Measurements from ENCODE around the gene ZNF761. TPM values are rescaled to one million over a fixed set of nuclear protein-coding genes. Genes with fewer than 3 reads are reported as not detected.
"Not testable (repeated sequence)": the region's sequence is repeated elsewhere in the genome, so short reads cannot be mapped to it uniquely, and the experiment has no call there.

Gene ZNF761
- total RNA-seq, 2 experiments from 2014 or later: 10.5 to 11.4 TPM

GRCh38 chr19:53485046-53486004, 53.5 kb downstream of the ZNF761 start:
- no peak overlapping the region for H3K4me3 Mint-ChIP-seq
- no peak for ATAC-seq
- CTCF ChIA-PET: no interaction called here
- POLR2A ChIA-PET: no interaction called here
- H3K27ac Mint-ChIP-seq: no peak overlapping the region
- no peaks in the 10 kb centered on the region for H3K4me1 Mint-ChIP-seq
- no peaks in the 10 kb centered on the region for H3K27me3 Mint-ChIP-seq
- peaks cover 49% of the 10 kb centered on the region for H3K9me3 Mint-ChIP-seq (ENCODE audit: low read depth)
- no peak for DNase-seq
- peaks cover 87% of the 10 kb centered on the region for H3K36me3 Mint-ChIP-seq (ENCODE audit: low read depth)
- intact Hi-C loops (cut with DNase I, micrococcal nuclease): no loop called here

GRCh38 chr19:53492153-53492552, 60.4 kb downstream of the ZNF761 start:
- no peak for ATAC-seq

GRCh38 chr19:53497311-53498023, 65.7 kb downstream of the ZNF761 start:
- peaks cover 44% of the 10 kb centered on the region for H3K9me3 Mint-ChIP-seq (ENCODE audit: low read depth)
- CTCF ChIA-PET; DNase-seq; H3K4me1 Mint-ChIP-seq; POLR2A ChIA-PET; H3K27ac Mint-ChIP-seq; intact Hi-C loops (cut with DNase I, micrococcal nuclease); H3K4me3 Mint-ChIP-seq; H3K27me3 Mint-ChIP-seq; ATAC-seq: not testable (repeated sequence)
- peaks cover 24% of the 10 kb centered on the region for H3K36me3 Mint-ChIP-seq (ENCODE audit: low read depth)

More at GRCh38 chr19:53492153-53492552, 60.4 kb downstream of the ZNF761 start:
- Mint-ChIP-seq H3K27me3 (no peaks in the 10 kb centered on the region), H3K4me3 (no peak overlapping the region), H3K9me3 (ENCODE audit: low read depth) (peaks cover 62% of the 10 kb centered on the region), H3K27ac (no peak overlapping the region), H3K4me1 (no peaks in the 10 kb centered on the region), H3K36me3 (ENCODE audit: low read depth) (peaks cover 75% of the 10 kb centered on the region)
- CTCF ChIA-PET: no interaction called here
- intact Hi-C loops (cut with DNase I, micrococcal nuclease): no loop called here
- no peak for DNase-seq
- POLR2A ChIA-PET: no interaction called here

- POLR2A ChIA-PET, ATAC-seq: not testable (repeated sequence)
Observed at GRCh38 chr19:53498024-53498395, 66.2 kb downstream of the ZNF761 start.

GRCh38 chr19:53503151-53503550, 71.4 kb downstream of the ZNF761 start:
- DNase-seq; intact Hi-C loops (cut with DNase I, micrococcal nuclease); H3K4me1 Mint-ChIP-seq; ATAC-seq; H3K27ac Mint-ChIP-seq; CTCF ChIA-PET; POLR2A ChIA-PET; H3K4me3 Mint-ChIP-seq; H3K36me3 Mint-ChIP-seq (ENCODE audit: low read depth): not testable (repeated sequence)
- peaks cover 13% of the 10 kb centered on the region for H3K9me3 Mint-ChIP-seq (ENCODE audit: low read depth)
- peaks cover 22% of the 10 kb centered on the region for H3K27me3 Mint-ChIP-seq

More at GRCh38 chr19:53498024-53498395, 66.2 kb downstream of the ZNF761 start:
- H3K4me3 Mint-ChIP-seq; CTCF ChIA-PET; H3K27me3 Mint-ChIP-seq; H3K27ac Mint-ChIP-seq; H3K4me1 Mint-ChIP-seq; DNase-seq; intact Hi-C loops (cut with DNase I, micrococcal nuclease): not testable (repeated sequence)
- Mint-ChIP-seq H3K36me3 (ENCODE audit: low read depth) (peaks cover 18% of the 10 kb centered on the region), H3K9me3 (ENCODE audit: low read depth) (peaks cover 39% of the 10 kb centered on the region)

- POLR2A ChIA-PET; H3K27ac Mint-ChIP-seq; ATAC-seq; H3K36me3 Mint-ChIP-seq (ENCODE audit: low read depth); H3K9me3 Mint-ChIP-seq (ENCODE audit: low read depth); DNase-seq; CTCF ChIA-PET; H3K4me3 Mint-ChIP-seq; H3K4me1 Mint-ChIP-seq: not testable (repeated sequence)
- intact Hi-C loops (cut with DNase I, micrococcal nuclease): loop anchor here in 1 of 2 experiments (1.0 kb wide), 1 partner anchor 242 kb away; no protein-coding TSS in a partner anchor
- H3K27me3 Mint-ChIP-seq: peaks cover 24% of the 10 kb centered on the region
Observed at GRCh38 chr19:53503671-53504364, 72.0 kb downstream of the ZNF761 start.

- intact Hi-C loops (cut with DNase I, micrococcal nuclease): loop anchor here in 1 of 2 experiments (1.0 kb wide), 1 partner anchor 242 kb away; no protein-coding TSS in a partner anchor
- H3K27ac Mint-ChIP-seq; H3K9me3 Mint-ChIP-seq (ENCODE audit: low read depth); H3K36me3 Mint-ChIP-seq (ENCODE audit: low read depth); H3K4me3 Mint-ChIP-seq; POLR2A ChIA-PET; H3K4me1 Mint-ChIP-seq; CTCF ChIA-PET: not testable (repeated sequence)
- peaks cover 27% of the 10 kb centered on the region for H3K27me3 Mint-ChIP-seq
- ATAC-seq (peak; percentile 53), DNase-seq (peak; percentile 14)
Observed at GRCh38 chr19:53504365-53504703, 72.5 kb downstream of the ZNF761 start.

- H3K9me3 Mint-ChIP-seq (ENCODE audit: low read depth): peaks cover 6% of the 10 kb centered on the region
- H3K27me3 Mint-ChIP-seq: peaks cover 27% of the 10 kb centered on the region
- no peaks in the 10 kb centered on the region for H3K4me1 Mint-ChIP-seq
- DNase-seq: no peak
- intact Hi-C loops (cut with DNase I, micrococcal nuclease): loop anchor here in 1 of 2 experiments (1.0 kb wide), 1 partner anchor 241 kb away; no protein-coding TSS in a partner anchor
- POLR2A ChIA-PET: no interaction called here
- H3K36me3 Mint-ChIP-seq (ENCODE audit: low read depth): peaks cover 1% of the 10 kb centered on the region
- no peak for ATAC-seq
- no peak overlapping the region for H3K4me3 Mint-ChIP-seq
- CTCF ChIA-PET: no interaction called here
- no peak overlapping the region for H3K27ac Mint-ChIP-seq
Observed at GRCh38 chr19:53504885-53505284, 73.1 kb downstream of the ZNF761 start.

GRCh38 chr19:53506728-53507127, 74.9 kb downstream of the ZNF761 start:
- peaks cover 2% of the 10 kb centered on the region for H3K9me3 Mint-ChIP-seq (ENCODE audit: low read depth)
- ATAC-seq (no peak), DNase-seq (no peak)
- H3K4me1 Mint-ChIP-seq: no peaks in the 10 kb centered on the region
- intact Hi-C loops (cut with DNase I, micrococcal nuclease): no loop called here
- no peak overlapping the region for H3K27ac Mint-ChIP-seq
- H3K36me3 Mint-ChIP-seq (ENCODE audit: low read depth): peaks cover 1% of the 10 kb centered on the region
- no peak overlapping the region for H3K4me3 Mint-ChIP-seq
- ChIA-PET POLR2A (no interaction called here), CTCF (no interaction called here)
- H3K27me3 Mint-ChIP-seq: peaks cover 23% of the 10 kb centered on the region

Measured in activated CD4-positive, alpha-beta T cell treated with anti-CD3 and anti-CD28 coated beads for 36 hours (primary cell).